NCI-H1436 (cell line): ENCODE data around the gene POLR3G.
A peak's percentile ranks its signal among the peaks of the same experiment; 100 is the strongest.

Source experiments
- DNase-seq: peaks from one replicate; lab custom pipeline; 2025; lab: John Stamatoyannopoulos, UW

The POLR3G gene

GRCh38 chr5:90503596-90503995 is 28.9 kb downstream of the POLR3G start:
- no peak for DNase-seq

- DNase-seq, result no peak
Measured at GRCh38 chr5:90504743-90505142, 30.1 kb downstream of the POLR3G start.

- no peak for DNase-seq
Measured at GRCh38 chr5:90506221-90506620, 31.6 kb downstream of the POLR3G start.

- DNase-seq, result no peak
Measured at GRCh38 chr5:90510438-90510837, 35.8 kb downstream of the POLR3G start.

DNA sequence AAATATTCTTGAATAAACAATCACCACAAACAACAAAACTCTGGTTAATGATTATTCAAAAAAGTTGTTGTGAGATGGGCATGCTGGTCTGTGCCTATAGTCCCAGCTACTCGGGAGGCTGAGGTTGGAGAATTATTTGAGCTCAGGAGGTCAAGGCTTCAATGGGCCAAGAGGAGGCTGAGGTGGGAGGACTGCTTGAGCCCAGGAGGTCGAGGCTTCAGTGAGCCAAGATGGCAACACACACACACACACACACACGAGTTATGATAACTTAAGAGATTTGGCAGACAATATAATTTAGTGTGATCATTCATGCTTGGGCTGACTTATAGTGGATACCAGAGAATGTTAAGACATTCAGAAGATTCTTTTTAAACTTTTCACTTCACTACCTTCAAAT is 39.9 kb downstream of the POLR3G start:
- DNase-seq, result no peak

GRCh38 chr5:90518661-90519060 is 44.0 kb downstream of the POLR3G start:
- DNase-seq, result peak; percentile 77

GRCh38 chr5:90519081-90519480 is 44.4 kb downstream of the POLR3G start:
- peak; percentile 76 for DNase-seq

DNA sequence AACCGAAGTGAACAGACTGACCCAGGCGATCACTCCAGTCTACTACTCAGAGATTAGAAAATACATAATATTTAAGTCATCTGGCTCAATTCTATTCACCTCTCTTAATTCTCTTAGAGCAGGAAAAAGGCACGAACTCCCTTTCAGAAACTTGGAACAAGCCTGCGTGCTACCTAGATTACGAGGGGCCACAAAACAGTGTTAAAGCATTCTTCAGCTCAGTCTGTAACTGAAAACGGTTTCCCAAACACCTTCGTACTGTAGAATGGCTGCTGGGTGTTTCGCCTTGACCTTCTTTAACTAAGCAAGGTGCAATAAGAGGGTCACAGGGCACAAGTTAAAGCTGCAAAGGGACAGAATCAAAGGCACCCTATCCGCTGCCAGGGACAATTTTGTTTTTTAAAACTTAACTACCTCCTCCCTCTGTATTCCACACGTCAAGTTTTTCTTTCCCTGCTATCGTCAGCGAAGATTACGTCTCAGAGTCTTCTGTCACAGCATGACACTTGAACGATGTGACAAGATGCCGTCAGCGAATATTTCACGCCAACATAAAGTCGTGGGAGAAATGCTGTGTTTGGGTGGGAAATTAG is 54.0 kb downstream of the POLR3G start:
- peak; percentile 8 for DNase-seq

- peak; percentile 96 for DNase-seq
Measured at GRCh38 chr5:90529194-90529938, 54.7 kb downstream of the POLR3G start, which contains the start of gene LYSMD3. TSS of gene LYSMD3 (minus strand) at chr5:90529584. CDS start at chr5:90525289, 4,295 bp downstream.

- DNase-seq, result peak; percentile 75
Measured at GRCh38 chr5:90529939-90530677, 55.4 kb downstream of the POLR3G start.

GRCh38 chr5:90530736-90531487 is 56.2 kb downstream of the POLR3G start:
- no peak for DNase-seq

GRCh38 chr5:90533794-90534193 is 59.1 kb downstream of the POLR3G start:
- DNase-seq, result no peak

DNA sequence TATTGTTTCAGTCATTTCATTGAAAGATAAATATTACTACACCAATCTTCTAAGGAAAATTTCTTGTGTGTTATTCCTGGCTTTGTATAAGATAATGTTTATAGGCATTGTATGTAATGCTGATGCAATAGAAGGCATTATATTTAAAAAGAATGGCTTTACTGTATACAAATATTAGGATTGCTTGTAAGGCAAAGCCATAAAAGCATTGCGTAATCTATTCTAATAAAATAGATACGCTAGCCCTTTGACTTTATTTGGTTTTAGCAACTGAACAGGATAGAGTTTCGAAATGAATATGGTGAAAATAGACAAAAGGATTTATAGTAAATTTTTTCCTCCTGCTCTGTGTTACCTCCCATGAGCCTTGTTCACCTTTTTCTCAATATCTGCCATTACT is 60.3 kb downstream of the POLR3G start:
- no peak for DNase-seq

GRCh38 chr5:90542827-90543519 is 68.3 kb downstream of the POLR3G start:
- DNase-seq, result no peak

GRCh38 chr5:90545511-90545910 is 70.8 kb downstream of the POLR3G start:
- no peak for DNase-seq

GRCh38 chr5:90546216-90546837 is 71.7 kb downstream of the POLR3G start:
- no peak for DNase-seq

GRCh38 chr5:90547072-90547536 is 72.4 kb downstream of the POLR3G start:
- no peak for DNase-seq

DNA sequence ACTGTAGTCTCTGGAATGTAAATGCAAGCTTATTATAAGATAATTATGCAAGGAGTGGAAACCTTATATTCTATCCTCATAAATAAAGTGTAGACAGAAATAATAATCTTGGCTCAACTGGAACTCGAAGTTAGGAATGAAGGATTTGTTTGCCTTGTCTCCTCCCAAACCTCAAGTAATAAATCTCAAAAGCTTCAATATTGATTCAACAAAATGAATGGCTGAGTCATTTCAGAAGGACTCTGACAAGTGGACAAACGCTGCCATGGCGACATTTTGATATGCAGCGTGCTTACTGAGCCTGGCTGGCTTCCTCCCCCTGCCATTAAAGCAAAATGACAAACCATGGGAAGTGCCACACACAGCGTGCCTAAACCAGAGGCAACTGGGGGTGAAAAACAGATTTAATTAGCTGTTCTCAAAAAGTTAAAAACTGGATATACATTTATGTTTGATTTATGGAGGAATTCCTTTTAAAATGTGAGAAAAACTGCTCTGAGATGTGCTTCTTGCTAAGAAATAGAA is 73.5 kb downstream of the POLR3G start:
- DNase-seq, result peak; percentile 71

GRCh38 chr5:90549223-90549622 is 74.6 kb downstream of the POLR3G start:
- no peak for DNase-seq

- no peak for DNase-seq
Measured at GRCh38 chr5:90549729-90550275, 75.1 kb downstream of the POLR3G start.
